Measurements from ENCODE around the gene PSMG3.

The PSMG3 gene

DNA sequence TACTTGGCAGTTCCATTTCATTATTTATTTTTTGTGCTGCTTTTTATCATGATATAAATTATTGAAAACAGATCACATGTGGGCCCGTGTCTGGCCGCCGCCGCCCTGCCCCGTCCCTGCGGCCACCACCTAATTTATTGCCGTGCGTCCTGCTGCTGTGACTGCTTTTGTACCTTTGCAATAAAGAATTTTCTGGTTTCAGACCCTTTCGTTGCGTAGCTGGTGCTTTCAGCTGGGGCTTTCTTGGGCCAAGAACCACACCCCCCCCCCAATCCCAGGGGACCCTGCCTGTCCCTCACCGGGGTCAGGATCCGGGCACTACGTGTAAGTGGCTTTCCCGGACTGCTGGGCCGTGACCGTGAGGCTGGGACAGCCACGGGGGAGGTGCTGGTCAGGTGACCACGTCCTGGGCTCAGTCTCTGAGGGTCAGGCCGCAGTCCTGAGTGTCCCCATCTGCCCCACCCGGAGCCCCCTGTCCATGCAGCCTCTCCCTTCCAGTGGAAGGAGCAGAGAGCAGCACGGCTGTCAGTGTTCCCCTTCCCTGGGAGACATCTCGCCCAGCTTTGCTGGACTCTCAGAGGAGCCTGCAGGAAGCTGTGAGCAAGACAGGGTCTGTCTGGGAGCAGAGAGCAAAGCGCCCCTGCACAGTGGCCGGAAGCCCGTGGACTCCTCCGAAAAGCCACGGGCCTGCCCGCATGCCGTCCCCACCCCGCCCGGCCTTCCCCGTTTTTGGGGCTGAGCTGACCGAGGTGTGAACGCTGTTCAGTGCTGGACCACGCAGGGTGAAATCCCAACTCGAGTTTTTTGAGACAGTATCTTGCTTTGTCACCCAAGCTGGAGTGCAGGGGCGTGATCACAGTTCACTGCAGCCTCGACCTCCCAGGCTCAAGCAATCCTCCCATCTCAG, 26.7 kb downstream of the PSMG3 start:
- no peak for DNase-seq

DNA sequence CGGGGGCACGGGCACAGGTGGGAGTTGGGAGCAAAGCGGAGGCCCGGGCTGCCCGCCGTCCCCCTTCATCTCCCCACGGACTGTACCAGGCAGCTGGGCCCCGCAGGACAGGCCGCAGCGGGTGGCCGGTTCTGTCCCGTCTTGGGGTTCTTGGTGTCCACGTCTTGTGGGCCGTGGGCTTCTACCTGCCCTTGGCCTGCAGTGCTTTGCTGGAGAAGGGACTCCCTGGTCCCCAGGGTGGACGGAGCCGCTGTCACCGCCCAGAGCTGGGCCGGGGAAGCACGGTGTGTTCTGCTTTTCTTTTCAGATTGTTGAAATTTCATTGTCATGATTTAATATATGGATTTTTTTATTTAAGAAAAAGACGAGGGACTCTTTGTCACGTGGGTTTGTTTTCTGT, 27.5 kb downstream of the PSMG3 start:
- DNase-seq, result no peak

DNA sequence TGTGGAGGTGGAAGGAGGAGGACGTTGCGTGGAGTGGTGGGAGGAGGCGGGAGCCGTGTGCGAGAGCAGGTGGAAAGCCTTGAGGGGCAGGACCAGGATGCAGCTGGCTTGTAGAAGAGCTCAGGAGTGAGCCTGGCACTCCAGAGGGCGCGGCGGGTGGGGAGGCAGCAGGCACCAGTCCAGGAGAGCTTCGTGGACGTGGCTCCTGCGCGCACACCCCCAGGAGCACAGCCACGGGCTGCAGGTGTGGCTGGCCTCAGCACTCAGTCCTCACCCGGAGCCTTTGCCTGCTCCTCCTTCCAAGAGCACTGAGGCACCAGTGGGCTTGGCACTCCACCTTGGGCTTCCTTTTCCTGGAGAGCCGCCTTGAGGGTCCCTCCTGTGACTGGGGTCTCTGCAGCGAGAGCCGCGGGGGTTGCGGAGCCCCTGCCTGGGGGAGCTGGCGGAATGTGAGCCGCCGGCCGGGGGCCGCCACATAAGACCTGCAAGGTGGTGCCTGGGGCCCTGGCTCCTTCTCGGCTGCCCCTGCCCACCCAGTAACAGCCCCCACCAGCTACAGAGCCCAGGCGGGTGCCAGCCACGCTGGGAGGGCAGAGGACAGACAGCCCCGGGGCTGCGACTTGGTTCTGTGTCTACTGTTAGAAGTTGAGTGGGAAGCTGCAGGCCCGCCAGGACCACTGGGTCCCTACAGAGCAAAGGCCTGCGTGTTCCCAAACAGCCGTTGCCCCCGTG, 28.2 kb downstream of the PSMG3 start:
- no peak for DNase-seq

DNA sequence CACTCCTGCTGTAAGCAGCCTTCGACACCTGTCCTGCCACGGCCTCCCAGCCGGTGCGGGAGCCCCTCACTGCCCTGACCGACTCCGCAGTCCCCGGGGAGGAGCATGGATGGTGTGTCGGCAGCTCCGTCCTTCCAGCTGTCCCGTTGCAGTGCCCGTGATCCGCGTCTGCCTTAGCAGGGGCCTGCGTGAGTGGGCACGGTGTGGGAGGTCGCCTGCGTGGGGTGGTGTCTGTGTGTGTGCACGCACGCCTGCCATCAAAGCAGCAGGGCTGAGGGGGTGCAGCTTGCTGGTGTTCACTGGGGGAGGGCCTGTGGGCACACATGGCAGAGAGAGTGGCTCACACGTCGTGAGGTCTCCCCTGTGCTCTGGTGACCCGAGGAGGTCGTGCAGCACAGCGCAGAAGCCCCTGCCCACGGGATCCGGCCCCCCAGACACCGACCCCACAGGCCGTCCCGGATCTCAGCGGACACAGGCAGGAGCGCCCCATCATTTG, 29.0 kb downstream of the PSMG3 start:
- no peak for DNase-seq

DNA sequence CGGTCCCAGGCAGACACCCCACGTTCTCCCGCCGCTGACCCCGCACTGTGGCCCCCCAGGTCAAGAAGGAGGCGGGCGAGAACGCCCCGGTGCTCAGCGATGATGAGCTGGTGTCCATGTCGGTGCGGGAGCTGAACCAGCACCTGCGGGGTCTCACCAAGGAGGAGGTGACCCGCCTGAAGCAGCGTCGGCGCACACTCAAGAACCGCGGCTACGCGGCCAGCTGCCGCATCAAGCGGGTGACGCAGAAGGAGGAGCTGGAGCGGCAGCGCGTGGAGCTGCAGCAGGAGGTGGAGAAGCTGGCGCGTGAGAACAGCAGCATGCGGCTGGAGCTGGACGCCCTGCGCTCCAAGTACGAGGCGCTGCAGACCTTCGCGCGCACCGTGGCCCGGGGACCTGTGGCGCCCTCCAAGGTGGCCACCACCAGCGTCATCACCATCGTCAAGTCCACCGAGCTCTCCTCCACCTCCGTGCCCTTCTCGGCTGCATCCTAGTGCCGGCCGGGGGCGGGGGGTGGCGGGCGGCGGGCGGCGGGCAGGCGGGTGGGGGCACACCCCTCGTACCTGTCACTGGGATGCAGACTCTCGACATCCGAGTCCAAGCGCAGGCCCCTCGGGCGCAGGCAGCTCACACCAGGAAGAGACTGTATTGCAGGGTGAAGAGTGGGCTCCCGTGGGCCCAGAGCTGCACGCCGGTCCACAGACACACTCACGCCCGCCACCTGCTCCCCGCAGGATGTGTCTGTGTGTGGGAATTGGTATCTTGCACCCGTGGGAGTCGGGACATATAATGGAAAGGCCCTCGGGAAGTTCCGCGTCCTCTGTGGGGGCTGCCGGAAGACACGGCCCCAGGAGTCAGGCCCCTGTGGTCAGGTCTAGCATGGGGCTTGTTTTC, 29.7 kb downstream of the PSMG3 start:
- DNase-seq, result no peak

DNA sequence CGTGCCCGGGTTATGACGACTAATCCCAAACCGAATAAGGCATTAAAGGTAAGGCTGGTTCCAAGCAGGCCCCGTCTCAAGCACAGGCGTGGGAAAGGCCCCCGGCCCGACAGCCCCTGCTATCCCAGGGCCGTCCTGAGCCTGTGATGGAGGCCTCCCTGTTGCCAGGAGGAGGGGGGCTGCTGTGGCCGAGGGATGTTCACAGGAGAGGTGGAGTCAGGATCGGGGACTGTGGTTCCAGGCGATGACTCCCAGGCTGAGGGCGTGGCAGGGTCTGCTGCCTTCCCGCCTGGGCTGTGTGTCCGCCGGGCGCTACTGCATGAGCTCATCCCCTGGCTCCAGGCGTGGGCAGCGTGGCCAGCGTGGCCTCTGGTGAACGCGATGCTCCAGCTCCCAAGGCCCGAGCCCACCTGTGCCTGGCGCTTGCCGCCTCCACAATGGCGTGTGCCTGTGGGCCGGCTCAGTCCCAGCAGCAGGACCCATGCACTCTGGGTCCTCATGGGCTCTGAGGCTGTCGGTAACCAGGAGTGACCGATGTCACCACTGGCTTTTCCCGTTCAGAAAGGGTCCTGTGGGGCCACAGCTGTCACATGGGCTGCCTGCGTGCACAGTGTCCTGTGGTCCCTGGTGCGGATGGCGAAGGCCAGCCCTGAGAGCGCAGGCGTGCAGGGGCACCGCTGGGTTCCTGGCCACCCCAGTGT, 30.5 kb downstream of the PSMG3 start:
- DNase-seq, result no peak

DNA sequence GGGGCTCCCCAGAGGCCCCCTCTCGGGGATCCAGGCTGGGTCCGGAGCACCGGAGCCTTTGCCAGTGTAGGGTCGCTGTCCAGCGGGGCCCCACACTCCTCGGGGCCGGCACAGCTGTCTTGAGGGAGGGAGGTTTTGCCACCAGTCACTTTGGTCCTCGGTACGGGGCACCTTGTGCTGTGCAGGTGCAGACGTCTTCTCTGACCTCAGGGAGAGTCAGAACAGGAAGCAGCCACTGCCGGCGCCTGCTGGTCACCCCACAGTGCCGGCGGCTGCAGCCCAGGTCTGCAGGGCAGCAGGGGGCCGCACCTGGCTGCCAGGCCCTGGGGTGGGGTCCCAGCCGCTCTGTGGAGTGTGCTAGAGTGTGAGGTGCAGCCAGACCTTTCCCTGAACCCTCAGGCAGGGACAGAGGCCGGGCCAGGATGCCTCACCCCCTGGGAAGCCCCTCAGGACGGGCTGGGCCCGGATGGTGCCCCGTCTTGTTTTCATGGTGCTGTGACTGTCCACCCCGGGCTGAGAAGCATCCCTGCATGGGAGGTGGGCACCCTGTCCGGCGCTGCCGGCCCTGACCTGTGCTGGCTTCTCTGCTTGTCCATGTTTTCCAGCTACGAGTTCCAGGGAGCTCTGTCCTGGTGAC, 31.2 kb downstream of the PSMG3 start:
- no peak for DNase-seq

DNA sequence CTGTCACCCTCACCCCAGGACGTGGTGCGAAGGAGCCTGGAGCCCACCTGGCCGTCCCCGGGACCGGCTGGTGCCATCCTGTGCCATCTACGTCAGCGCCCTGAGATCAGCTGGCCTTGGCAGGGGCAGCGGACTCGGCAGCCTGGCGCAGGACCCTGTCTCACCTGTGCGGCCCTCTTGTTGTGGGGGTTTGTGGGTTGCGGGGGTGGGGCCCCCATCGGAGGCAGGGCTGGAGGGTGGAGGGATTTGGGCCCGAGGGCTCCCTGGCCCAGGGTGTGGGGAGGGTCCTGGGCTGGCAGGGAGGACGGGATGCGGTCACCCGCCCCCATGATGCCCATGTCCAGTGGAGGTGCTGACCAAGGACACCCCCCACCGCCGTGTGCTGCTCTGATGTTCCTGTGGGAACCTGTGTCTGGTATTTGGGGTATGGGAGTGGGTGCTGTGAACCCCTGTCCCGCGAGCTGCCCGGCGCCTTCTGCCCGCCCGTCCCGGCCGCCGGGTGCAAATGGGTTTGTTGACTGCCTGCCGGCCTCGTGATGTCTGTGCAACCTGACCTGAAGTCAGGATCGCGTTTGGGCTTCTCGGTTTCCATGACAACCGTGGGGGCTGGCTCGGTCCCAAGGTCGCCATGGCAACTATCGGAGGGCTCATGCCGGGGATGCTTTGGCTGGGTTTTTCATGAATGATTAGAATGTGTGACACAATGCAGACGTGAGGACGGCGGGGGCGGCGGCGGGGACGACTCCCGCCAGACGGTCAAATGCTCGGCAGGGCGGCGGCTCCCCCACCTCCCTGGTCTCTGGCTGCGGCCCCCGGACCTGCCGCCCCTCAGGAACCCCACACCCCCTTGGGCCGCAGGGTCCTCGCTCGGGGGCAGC, 32.1 kb downstream of the PSMG3 start:
- DNase-seq, result no peak

DNA sequence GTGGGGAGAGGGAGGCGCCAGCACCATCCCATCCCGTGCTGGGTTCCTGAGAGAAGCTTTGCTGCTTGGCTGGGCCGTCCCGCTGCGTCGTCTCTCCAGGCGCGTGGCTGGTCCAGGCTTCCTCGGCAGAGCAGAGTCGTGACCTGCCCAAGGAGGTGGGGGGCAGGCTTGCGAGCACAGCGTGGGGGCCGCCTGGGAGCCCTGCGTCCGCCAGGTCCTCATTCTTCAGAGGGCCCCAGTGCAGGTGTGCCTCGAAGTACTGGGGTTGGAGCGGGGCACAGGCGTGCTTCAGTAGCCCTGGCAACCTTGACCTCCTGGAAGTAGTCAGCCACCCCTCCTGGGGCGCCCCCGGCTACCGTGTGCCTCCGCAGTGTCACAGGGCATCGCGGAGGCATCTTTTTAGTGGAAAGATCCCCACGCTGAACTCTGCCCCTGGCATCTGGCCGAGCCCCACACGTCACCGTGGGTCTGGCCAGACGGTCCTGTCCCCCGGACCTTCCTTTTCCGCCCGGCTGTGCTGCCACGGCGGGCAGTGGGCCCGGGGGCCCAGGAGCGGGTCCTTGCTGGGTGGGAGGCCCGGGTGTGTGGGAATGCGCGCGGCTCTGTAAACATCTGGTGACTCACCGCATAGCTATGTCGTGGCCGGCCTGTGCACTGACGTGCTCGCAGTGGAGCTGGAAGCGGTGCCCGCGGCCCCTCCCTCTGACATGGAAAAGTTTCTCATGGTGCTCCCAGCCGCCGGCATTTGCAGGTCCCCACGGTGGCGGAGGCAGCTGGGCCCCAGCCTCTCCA, 32.9 kb downstream of the PSMG3 start:
- DNase-seq, result peak; percentile 44

DNA sequence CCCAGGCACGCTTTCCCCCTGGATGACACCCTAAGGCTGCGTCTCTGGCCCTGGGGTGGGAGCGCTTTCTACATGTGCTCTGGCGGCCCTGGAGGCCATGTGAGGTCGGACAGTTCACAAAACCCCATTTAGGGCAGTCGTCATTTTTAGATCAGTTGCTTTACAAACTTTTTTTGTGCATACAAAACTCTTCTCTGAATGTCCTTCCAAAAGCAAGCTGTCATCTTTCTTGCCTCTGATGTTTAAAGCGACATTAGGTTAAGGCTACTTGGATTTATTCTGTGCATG, 33.4 kb downstream of the PSMG3 start:
- no peak for DNase-seq

DNA sequence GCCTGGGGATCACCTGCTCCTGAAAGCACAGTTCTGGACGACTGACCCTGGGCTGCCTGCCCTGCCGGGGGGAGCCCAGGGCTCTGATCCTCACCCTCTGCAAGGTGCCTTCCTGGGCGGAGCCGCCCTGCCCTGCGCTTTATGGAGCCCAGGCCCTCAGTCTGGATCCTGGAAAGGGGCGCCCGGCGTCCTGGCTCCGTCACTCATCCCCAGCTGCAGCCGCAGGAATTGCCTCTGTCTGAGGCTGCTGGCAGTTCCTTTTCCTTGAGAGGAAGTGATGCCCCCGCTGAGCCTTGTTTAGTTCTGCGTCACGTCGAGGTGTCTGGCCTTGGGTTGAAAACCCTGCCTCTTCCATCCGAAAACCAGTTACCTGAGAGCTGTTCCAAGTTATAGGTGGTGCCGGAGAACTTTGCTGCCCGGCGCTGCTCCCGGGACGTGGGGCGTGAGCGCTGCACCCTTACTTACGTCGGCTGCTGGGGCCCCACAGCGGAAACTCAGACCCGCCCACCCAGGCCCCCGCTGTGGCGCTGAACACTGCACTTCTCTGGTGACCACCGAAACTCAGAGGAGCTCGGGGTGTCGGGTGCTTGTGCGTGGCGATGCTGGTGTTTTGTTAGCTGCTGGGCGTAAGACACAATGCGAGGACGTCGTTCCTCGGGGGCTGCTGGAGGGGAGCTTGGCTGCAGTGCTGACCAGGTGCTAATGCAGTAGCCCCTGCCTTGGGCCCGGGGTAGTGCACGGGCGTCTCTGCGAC, 34.0 kb downstream of the PSMG3 start:
- DNase-seq, result no peak

DNA sequence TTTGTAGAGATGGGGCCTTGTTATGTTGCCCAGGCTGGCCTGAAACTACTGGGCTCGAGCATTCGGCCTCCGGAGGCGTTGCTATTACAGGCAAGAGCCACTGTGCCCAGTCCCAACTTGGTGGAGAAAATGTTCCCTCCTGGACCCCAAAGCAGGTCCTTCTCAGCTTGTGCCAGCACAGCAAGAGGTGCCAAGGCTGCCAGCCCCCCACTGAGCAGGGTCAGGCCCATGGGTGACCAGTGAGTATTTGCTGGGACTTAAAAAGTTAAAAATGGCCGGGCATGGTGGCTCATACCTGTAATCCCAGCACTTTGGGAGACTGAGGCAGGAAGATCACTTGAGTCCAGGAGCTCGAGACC, 34.8 kb downstream of the PSMG3 start:
- DNase-seq, result no peak

DNA sequence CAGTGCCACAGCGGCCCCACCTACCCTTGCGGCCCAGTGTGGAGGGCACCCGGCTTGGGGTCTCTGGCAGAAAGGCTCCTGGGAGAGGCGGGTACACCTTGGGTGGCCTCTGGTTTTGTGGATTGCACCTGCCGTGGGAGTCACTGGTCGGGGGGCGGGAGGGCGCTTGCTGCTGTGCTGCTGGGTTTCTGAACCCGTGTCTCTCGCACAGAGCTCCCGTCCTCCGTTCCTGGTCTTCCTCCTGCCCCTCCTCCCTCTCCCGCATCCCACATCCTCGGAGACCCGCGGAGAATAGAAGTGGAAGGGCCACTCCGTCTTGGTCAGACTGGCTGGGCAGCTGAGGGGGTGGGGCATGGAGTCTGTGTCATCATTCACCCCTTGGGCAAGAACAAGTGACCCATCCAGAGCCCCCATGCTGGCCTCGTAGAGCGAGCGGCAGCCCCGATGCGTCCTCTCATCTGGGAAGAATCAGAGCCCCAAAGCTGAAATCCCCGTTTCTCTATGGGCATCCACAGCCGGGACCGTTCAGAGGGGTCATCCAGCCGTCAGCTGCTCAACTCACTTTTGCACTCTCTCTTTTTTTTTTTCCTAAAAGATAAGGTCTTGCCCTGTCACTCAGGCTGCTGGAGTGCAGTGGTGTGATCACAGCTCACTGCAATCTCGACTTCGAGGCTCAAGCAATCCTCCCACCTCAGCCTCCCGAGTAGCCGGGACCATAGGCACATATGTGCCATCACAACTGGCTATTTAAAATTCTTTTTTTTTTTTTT, 35.3 kb downstream of the PSMG3 start:
- DNase-seq, result no peak

DNA sequence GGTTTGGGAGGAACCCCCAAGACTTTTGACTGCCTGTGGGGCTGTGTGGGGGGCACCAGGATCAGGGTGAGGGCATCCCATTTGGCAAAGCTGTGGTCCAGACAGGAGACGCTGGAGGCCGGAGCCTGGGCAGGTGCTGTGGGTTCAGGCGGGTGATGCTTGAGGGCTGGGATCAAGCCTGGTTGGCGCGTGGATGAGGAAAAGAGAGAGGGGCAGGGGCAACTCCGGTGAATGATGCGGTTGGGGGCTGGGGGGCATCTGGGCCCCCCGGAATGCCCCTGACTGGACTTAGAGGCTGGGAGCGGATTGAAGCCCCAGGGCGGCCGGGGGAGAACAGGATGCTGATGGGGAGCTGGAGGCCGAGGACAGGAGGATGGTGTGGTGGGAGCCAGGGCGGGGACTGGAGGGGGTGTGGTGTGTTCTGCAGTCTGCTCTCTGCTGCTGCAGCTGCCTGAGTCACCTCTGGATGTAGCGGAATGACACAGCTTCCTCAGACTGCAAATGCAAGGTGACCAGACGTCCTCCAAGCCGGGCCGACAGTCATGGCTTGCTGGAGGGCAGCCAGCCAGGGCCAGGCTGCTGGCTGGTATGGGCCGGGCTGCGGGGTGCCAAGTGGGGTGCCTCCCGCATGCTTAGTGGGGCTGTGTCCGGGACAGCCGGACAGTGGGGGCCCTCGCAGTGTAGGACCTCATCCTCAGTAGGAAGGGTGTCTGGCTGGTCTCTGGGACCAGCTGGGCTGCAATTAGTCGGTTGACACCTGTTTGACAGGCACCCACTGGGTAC, 36.1 kb downstream of the PSMG3 start:
- DNase-seq, result no peak

DNA sequence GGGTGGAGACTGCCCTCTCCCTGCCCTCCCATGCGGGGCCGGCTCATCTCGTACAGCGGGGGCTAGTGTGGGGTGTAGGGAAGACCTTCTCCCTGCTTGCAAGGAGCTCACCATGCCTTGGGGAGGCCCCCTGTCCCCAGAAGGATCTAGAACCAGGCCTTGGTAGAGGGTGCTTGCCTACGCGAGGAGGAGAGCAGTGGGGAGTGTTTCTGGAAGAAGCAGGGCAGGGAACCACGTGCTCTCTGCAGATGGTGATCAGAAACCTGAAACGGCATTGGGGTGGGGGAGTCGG, 36.6 kb downstream of the PSMG3 start:
- DNase-seq, result no peak

DNA sequence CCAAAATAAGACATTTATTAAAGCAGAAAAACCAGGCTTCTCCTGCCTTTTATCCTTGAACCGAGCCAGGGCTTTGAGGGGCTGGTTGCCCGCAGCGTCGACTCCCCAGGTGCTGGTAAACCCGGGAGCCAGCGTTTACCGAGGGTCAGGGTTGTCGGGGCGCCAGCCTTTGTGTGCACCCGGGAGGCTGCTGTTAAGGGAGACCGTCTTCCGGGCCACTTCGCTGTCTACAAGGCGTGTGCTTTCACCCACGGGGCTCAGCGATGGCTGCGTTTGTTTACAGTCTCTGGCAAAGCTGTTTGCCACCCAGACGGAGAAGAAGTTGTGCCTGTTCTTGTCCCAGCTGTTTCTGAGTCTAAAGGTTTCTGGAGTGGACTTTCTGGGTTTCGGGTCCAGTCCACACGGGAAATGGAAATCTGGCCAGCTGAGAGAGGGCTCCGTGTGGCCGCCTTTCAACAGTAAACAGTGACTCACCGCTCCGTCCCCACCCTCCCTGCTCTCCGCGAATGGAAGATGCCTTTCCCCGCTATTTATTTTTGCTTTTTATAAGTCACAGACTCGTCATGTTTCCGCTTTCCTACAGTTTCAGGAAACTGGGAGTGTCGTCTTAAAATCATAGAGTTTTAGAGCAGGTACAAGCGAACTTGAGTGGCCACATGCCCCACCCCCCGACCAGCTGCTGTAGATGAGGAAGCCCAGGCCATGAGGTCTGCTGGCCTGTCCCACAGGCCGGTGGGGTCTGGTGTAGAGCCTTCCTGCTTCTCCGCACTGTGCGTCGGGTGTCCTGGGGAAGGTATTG, 37.2 kb downstream of the PSMG3 start:
- no peak for DNase-seq

DNA sequence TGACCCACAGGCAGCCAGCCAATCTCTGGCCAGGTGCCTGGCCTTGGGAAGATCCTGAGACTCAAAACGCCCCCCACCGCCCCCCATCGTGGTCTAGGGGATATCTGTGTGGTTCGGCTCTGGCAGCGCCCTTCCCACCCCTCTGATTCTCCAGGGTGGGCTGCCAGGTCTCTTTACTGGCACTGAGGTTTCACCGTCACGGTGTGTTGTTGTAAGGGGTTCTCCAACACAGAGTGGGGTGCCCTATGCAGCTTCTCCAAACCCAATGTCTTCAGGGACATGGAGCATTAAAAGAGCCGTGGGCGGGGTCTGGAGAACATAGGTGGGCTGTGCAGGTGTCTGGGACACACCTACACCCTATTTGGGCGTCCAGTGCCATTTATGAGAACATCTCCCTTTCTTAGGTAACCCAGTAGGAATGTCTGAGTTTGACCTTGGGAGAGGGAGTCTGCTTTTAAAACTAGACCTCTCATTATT, 37.8 kb downstream of the PSMG3 start:
- no peak for DNase-seq

Measured in DMS 273 treated with DMSO at 0.1 percent for 48 hours (cell line).